GM12878 (cell line): ENCODE data around the gene BMI1.

Experiments used
- BHLHE40 ChIP-seq, 2 experiments: fragments of 450-650 bp in 1 of 2; IDR thresholded peaks; 2 replicates each; pipeline ENCODE4 v1.6.1; 2011 to 2017; ENCODE audit warnings: low read depth in 2 of 2, borderline replicate concordance in 1 of 2, improper control_type of control experiment in 1 of 2, low read length in 1 of 2, mild to moderate bottlenecking in 1 of 2
- CREB1 ChIP-seq: IDR thresholded peaks from 2 replicates; pipeline ENCODE4 v1.6.1; 2012; ENCODE audit warnings: low read depth, mild to moderate bottlenecking, inconsistent platforms
- RB1 ChIP-seq: fragments of 450-650 bp; formaldehyde crosslinking; IDR thresholded peaks from 2 replicates; pipeline ENCODE4 v1.6.1; 2017; ENCODE audit warnings: mild to moderate bottlenecking, borderline replicate concordance
- TCF12 ChIP-seq: IDR thresholded peaks from 2 replicates; pipeline ENCODE4 v1.6.1; 2011; ENCODE audit warnings: low read depth, mild to moderate bottlenecking, low read length
- ZNF24 ChIP-seq: fragments of 450-650 bp; IDR thresholded peaks from 2 replicates; pipeline ENCODE4 v1.6.1; 2017; ENCODE audit warnings: antibody characterized with exemption, mild to moderate bottlenecking
- TF ChIP-seq, protein P1 (sequence below), 3 experiments: IDR thresholded peaks in 2 of 3; conservative IDR thresholded peaks in 1 of 3; 2 replicates each; pipeline ENCODE4 v1.5.1; 2011; ENCODE audit warnings: low read depth in 3 of 3, low read length in 3 of 3, mild to moderate bottlenecking in 3 of 3, control low read depth in 2 of 3, moderate library complexity in 2 of 3, inconsistent platforms in 1 of 3, mixed read lengths in 1 of 3; ENCODE audit not compliant: control insufficient read depth in 2 of 3, insufficient read depth in 1 of 3; ENCODE audit errors: extremely low read depth in 1 of 3
- TF ChIP-seq, protein P2 (sequence below): fragments of 450-650 bp; IDR thresholded peaks from 2 replicates; pipeline ENCODE4 v1.6.1; 2017; ENCODE audit warnings: mild to moderate bottlenecking

DNA sequence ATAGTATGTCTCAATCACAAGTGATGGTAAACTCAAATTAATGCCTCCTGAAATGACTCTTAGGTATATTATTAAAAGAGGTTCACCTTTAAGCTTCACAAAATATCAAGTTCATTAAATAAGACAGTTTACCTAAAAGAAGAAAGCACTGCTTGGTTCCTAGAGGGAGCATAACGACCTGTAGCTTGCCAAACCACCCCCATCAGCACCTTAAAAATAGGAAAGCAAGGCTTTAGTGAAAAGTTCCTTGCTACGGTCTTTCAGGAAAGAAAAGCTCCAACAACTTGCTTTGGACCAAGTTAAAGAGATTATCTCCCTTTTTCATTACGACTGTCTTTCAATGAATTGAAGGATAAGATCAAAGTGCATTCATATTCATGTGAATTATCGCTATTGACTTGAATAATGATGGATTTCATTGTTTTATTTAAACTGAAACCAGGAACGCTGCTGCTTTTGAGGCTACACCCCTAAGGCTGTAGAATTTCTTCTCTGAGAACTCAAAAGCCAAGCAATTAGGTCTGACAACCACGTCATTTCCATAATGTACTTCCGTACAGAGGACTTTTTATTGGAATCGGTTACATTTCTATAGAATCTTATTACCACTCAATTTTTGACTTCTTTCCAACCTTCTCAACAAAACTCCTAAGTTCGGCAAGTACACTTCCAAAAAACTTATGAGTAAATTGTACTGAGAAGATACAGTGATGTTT is 17.4 kb downstream of the BMI1 start:
- TF ChIP-seq CREB1 (no peak), BHLHE40 (IDR thresholded peaks at IDR 0.05; ENCODE audit: borderline replicate concordance in 1 of 2, low read depth in 2 of 2, low read length in 1 of 2) (no peak), TCF12 (no peak), ZNF24 (no peak), RB1 (no peak)
- TF ChIP-seq, protein P1, sequence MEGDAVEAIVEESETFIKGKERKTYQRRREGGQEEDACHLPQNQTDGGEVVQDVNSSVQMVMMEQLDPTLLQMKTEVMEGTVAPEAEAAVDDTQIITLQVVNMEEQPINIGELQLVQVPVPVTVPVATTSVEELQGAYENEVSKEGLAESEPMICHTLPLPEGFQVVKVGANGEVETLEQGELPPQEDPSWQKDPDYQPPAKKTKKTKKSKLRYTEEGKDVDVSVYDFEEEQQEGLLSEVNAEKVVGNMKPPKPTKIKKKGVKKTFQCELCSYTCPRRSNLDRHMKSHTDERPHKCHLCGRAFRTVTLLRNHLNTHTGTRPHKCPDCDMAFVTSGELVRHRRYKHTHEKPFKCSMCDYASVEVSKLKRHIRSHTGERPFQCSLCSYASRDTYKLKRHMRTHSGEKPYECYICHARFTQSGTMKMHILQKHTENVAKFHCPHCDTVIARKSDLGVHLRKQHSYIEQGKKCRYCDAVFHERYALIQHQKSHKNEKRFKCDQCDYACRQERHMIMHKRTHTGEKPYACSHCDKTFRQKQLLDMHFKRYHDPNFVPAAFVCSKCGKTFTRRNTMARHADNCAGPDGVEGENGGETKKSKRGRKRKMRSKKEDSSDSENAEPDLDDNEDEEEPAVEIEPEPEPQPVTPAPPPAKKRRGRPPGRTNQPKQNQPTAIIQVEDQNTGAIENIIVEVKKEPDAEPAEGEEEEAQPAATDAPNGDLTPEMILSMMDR (IDR thresholded peaks at IDR 0.05 in 2 of 3, conservative IDR thresholded peaks at IDR 0.05 in 1 of 3; ENCODE audit: control insufficient read depth in 2 of 3, extremely low read depth in 1 of 3, insufficient read depth in 1 of 3, low read depth in 3 of 3, low read length in 3 of 3): no peak
- TF ChIP-seq, protein P2, sequence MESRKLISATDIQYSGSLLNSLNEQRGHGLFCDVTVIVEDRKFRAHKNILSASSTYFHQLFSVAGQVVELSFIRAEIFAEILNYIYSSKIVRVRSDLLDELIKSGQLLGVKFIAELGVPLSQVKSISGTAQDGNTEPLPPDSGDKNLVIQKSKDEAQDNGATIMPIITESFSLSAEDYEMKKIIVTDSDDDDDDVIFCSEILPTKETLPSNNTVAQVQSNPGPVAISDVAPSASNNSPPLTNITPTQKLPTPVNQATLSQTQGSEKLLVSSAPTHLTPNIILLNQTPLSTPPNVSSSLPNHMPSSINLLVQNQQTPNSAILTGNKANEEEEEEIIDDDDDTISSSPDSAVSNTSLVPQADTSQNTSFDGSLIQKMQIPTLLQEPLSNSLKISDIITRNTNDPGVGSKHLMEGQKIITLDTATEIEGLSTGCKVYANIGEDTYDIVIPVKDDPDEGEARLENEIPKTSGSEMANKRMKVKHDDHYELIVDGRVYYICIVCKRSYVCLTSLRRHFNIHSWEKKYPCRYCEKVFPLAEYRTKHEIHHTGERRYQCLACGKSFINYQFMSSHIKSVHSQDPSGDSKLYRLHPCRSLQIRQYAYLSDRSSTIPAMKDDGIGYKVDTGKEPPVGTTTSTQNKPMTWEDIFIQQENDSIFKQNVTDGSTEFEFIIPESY: no peak
